Coronary artery (tissue), 2 donors: ENCODE results near the gene SLC17A1.

Source experiments
- DNase-seq: peaks from one replicate; pipeline ENCODE4 v3.0.0-alpha.2; 2017; ENCODE audit warnings: low spot score
- H3K27ac ChIP-seq, 2 donors: fragments of 200-600 bp; sonication (generic); one replicate each; pipeline ENCODE4 v1.5.1; 2016 to 2019
- H3K4me3 ChIP-seq: fragments of 200-600 bp; sonication (generic); 2 replicates; pipeline ENCODE4 v1.5.1; 2016; ENCODE audit warnings: mild to moderate bottlenecking, moderate library complexity
- CTCF ChIP-seq: fragments of 200-600 bp; sonication (generic); IDR thresholded peaks from one replicate; pipeline ENCODE4 v1.5.1; 2019; ENCODE audit warnings: antibody characterized with exemption

SLC17A1 gene, protein sequence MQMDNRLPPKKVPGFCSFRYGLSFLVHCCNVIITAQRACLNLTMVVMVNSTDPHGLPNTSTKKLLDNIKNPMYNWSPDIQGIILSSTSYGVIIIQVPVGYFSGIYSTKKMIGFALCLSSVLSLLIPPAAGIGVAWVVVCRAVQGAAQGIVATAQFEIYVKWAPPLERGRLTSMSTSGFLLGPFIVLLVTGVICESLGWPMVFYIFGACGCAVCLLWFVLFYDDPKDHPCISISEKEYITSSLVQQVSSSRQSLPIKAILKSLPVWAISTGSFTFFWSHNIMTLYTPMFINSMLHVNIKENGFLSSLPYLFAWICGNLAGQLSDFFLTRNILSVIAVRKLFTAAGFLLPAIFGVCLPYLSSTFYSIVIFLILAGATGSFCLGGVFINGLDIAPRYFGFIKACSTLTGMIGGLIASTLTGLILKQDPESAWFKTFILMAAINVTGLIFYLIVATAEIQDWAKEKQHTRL

GRCh38 chr6:25831532-25832306, at the start of gene SLC17A1:
Gene SLC17A1 (minus strand): TSS chr6:25832052. CDS start chr6:25830557, 1,495 bp downstream.
- H3K4me3 ChIP-seq: no peak within 1 kb of the TSS
- DNase-seq: no peak
- no peak for TF ChIP-seq CTCF
- H3K27ac ChIP-seq: no peak within 1 kb of the TSS

DNA sequence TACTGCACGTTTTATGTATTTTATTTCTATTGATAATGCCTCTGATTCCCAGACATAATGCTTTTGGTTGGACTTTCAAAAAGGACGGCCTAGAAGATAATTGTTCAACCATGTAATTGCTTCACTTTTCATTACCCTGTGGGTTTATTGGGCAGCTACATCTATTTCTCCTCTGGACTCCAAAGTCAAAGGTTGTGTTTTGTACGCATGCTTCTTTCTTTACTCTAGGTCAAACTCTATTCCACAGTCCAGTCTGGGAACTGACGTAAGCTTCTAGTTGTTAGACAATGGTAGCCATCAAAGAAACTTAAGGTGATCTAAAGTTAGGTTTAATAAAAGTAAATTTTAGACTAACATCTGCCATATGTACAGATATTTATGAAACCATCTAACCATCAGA, 48.7 kb upstream of the SLC17A1 start:
- H3K27ac ChIP-seq: no peak overlapping the region
- H3K4me3 ChIP-seq: no peak overlapping the region
- no peak for DNase-seq
- no peak for TF ChIP-seq CTCF

GRCh38 chr6:25878721-25879322, 47.0 kb upstream of the SLC17A1 start:
- no peak for TF ChIP-seq CTCF
- DNase-seq: no peak
- no peak overlapping the region for H3K27ac ChIP-seq
- H3K4me3 ChIP-seq: no peak overlapping the region

GRCh38 chr6:25875926-25876602, 44.2 kb upstream of the SLC17A1 start:
- H3K4me3 ChIP-seq: no peak overlapping the region
- TF ChIP-seq CTCF: no peak
- DNase-seq: no peak
- H3K27ac ChIP-seq: no peak overlapping the region

DNA sequence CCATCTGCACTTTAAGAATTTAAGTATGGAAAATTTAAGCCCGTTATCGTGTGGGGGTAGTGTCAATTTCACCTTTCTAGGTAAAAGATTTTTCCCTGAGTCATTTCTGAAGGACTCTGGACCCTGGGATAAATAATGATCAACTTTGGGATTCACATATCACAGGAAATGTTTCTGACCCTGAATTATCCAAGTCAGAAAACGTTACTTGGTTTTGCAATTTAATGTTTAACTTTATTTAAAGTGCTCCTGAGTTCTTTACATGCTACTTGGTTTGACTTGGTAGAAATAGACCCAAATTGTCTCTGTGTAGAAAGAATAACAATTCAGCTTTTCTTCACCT, 43.7 kb upstream of the SLC17A1 start:
- Histone ChIP-seq H3K4me3 (no peak overlapping the region), H3K27ac (no peak overlapping the region)
- TF ChIP-seq CTCF: no peak
- no peak for DNase-seq

- no peak for DNase-seq
- Histone ChIP-seq H3K27ac (no peak overlapping the region), H3K4me3 (no peak overlapping the region)
- TF ChIP-seq CTCF: no peak
Observed at GRCh38 chr6:25874822-25875562, 43.1 kb upstream of the SLC17A1 start.
